HG02938 (cell line): ENCODE measurements around the gene TANC1.
A peak's percentile ranks its signal among the peaks of the same experiment; 100 is the strongest.

Experiments
- ATAC-seq: cut with Tn5 transposase; IDR thresholded peaks from one replicate; pipeline ENCODE4 v1.9.1; 2021; ENCODE audit warnings: mild to moderate bottlenecking, moderate library complexity; ENCODE audit not compliant: unreplicated experiment

TANC1 gene

GRCh38 chr2:158968396-158969161 lies at the start of gene TANC1:
TSS of gene TANC1 (plus strand) at chr2:158968640. CDS start at chr2:159065911, 97,271 bp downstream.
- ATAC-seq: peak; percentile 82

GRCh38 chr2:158921599-158922408 lies 46.6 kb upstream of the TANC1 start:
- no peak for ATAC-seq

- ATAC-seq: no peak
Measured at GRCh38 chr2:158922601-158923000, 45.8 kb upstream of the TANC1 start.

GRCh38 chr2:158923180-158923594 lies 45.3 kb upstream of the TANC1 start:
- ATAC-seq: no peak

- ATAC-seq: no peak
Measured at GRCh38 chr2:158923641-158924040, 44.8 kb upstream of the TANC1 start.

GRCh38 chr2:158926478-158926948 lies 41.9 kb upstream of the TANC1 start:
- no peak for ATAC-seq

GRCh38 chr2:158928515-158928914 lies 39.9 kb upstream of the TANC1 start:
- ATAC-seq: no peak

- ATAC-seq: no peak
Measured at GRCh38 chr2:158928965-158929364, 39.5 kb upstream of the TANC1 start.

- no peak for ATAC-seq
Measured at GRCh38 chr2:158931572-158931971, 36.9 kb upstream of the TANC1 start.

GRCh38 chr2:158932131-158932645 lies 36.3 kb upstream of the TANC1 start:
- no peak for ATAC-seq

GRCh38 chr2:158934170-158934569 lies 34.3 kb upstream of the TANC1 start:
- ATAC-seq: no peak

GRCh38 chr2:158935617-158936016 lies 32.8 kb upstream of the TANC1 start:
- ATAC-seq: no peak

GRCh38 chr2:158936978-158937377 lies 31.5 kb upstream of the TANC1 start:
- no peak for ATAC-seq

- ATAC-seq: no peak
Measured at GRCh38 chr2:158940356-158940755, 28.1 kb upstream of the TANC1 start.

- no peak for ATAC-seq
Measured at GRCh38 chr2:158943973-158944372, 24.5 kb upstream of the TANC1 start.

GRCh38 chr2:158948964-158949699 lies 19.3 kb upstream of the TANC1 start:
- ATAC-seq: no peak

- no peak for ATAC-seq
Measured at GRCh38 chr2:158953454-158953853, 15.0 kb upstream of the TANC1 start.

GRCh38 chr2:158953926-158954763 lies 14.3 kb upstream of the TANC1 start:
- no peak for ATAC-seq

- ATAC-seq: no peak
Measured at GRCh38 chr2:158955842-158956365, 12.5 kb upstream of the TANC1 start.

- ATAC-seq: no peak
Measured at GRCh38 chr2:158958365-158958764, 10.1 kb upstream of the TANC1 start.
